Thoracic aorta (tissue), 2 donors: ENCODE data around the gene NPAS3. TPM values are rescaled to one million over a fixed set of nuclear protein-coding genes. Genes with fewer than 3 reads are reported as not detected.

Source experiments
- ATAC-seq: fragments of 150-250 bp; one replicate; pipeline ENCODE4 v1.8.0; 2017; ENCODE audit warnings: low read depth; ENCODE audit not compliant: insufficient number of reproducible peaks, low FRiP score
- DNase-seq: peaks from one replicate; pipeline ENCODE4 v3.0.0-alpha.2; 2020; ENCODE audit warnings: low spot score
- H3K27ac ChIP-seq, 2 donors: fragments of 200-600 bp; sonication (generic); 1 replicate in 1 of 2; 2 replicates in 1 of 2; pipeline ENCODE4 v1.5.1; 2016; ENCODE audit warnings: mild to moderate bottlenecking in 2 of 2, moderate library complexity in 2 of 2
- H3K27me3 ChIP-seq: fragments of 200-600 bp; sonication (generic); replicated peaks from 2 replicates; pipeline ENCODE4 v1.6.0; 2016; ENCODE audit warnings: mild to moderate bottlenecking; ENCODE audit not compliant: insufficient read depth
- H3K36me3 ChIP-seq: fragments of 200-600 bp; sonication (generic); one replicate; pipeline ENCODE4 v1.5.1; 2016
- H3K4me1 ChIP-seq, 2 donors: fragments of 200-600 bp; sonication (generic); 1 replicate in 1 of 2; 2 replicates in 1 of 2; pipeline versions ENCODE4 v1.5.1 to v1.6.0; 2016; ENCODE audit warnings: low read depth in 2 of 2, mild to moderate bottlenecking in 1 of 2; ENCODE audit not compliant: control insufficient read depth in 1 of 2
- H3K4me3 ChIP-seq: fragments of 200-600 bp; sonication (generic); 2 replicates; pipeline ENCODE4 v1.5.1; 2016; ENCODE audit warnings: mild to moderate bottlenecking
- H3K9me3 ChIP-seq: fragments of 200-600 bp; sonication (generic); 2 replicates; pipeline ENCODE4 v1.5.1; 2016
- total RNA-seq, 2 donors: library from RNA; depleted of rRNA; stranded (reverse); fragments of >200 nt; gene quantifications; one replicate each; pipeline versions ENCODE4 v1.1.0 to v1.2.3, GENCODE V29; 2016
- TF ChIP-seq, protein P1 (sequence below): fragments of 200-600 bp; sonication (generic); IDR thresholded peaks from one replicate; pipeline ENCODE4 v1.5.1; 2019; ENCODE audit warnings: antibody characterized with exemption

Gene NPAS3
- total RNA-seq, 2 donors from 2014 or later = 1.1 TPM; not detected in 1

DNA sequence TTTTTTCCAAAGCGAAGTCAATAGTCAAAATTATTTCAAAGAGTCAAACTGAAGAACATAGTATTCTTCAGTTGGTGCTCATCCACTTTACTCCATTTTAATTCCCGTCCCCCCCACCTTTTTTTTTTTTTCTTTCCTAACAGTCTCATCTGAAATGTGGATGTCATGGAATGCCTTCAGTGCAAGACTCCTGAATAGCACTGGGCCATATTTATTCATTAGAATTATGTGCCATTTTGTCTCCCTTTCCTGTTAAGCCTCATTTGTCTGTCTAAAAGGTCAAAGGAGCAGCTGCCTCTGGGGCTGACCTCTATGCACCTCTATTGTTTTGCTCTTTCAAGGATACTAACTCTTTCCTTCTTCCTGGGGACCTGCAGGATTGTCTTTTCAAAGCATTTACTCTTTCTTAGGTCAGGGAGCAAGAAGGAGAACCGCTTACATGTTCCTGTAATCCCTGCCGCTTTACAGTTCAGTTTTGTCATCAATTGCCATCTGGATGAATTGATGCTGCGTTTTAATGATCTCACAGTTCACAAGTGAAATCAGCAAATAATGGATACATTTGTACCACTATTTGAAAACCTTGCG lies 310.6 kb downstream of the NPAS3 start:
- Histone ChIP-seq H3K36me3 (no peaks in the 10 kb centered on the region), H3K4me1 (no peaks in the 10 kb centered on the region), H3K9me3 (no peaks in the 10 kb centered on the region), H3K27me3 (no peaks in the 10 kb centered on the region), H3K4me3 (no peak overlapping the region), H3K27ac (no peak overlapping the region)
- TF ChIP-seq, protein P1, sequence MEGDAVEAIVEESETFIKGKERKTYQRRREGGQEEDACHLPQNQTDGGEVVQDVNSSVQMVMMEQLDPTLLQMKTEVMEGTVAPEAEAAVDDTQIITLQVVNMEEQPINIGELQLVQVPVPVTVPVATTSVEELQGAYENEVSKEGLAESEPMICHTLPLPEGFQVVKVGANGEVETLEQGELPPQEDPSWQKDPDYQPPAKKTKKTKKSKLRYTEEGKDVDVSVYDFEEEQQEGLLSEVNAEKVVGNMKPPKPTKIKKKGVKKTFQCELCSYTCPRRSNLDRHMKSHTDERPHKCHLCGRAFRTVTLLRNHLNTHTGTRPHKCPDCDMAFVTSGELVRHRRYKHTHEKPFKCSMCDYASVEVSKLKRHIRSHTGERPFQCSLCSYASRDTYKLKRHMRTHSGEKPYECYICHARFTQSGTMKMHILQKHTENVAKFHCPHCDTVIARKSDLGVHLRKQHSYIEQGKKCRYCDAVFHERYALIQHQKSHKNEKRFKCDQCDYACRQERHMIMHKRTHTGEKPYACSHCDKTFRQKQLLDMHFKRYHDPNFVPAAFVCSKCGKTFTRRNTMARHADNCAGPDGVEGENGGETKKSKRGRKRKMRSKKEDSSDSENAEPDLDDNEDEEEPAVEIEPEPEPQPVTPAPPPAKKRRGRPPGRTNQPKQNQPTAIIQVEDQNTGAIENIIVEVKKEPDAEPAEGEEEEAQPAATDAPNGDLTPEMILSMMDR = no peak
- DNase-seq (no peak), ATAC-seq (no peak)

DNA sequence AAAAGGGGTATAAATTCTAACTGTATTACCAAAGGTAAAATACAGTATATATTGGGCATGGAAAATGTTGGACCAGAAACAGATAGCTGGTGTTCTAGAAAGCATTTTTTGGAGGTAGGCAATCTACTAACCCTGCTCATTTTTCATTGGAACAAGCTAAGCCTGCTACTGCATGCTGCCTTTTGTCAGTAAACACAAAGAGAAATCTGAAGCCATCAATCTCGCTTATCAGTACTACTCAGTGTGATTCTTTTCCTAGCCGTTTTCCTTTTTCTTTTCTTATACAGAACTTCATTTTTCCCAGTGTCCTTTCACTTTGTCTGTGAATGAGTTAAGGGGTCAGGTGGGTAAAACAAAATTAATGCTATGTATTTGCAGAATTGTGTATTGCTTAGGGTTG lies 312.3 kb downstream of the NPAS3 start:
- Histone ChIP-seq H3K9me3 (no peaks in the 10 kb centered on the region), H3K36me3 (no peaks in the 10 kb centered on the region), H3K27me3 (no peaks in the 10 kb centered on the region), H3K27ac (no peak overlapping the region), H3K4me1 (no peaks in the 10 kb centered on the region), H3K4me3 (no peak overlapping the region)
- ATAC-seq (no peak), DNase-seq (no peak)
- TF ChIP-seq, protein P1 = no peak

DNA sequence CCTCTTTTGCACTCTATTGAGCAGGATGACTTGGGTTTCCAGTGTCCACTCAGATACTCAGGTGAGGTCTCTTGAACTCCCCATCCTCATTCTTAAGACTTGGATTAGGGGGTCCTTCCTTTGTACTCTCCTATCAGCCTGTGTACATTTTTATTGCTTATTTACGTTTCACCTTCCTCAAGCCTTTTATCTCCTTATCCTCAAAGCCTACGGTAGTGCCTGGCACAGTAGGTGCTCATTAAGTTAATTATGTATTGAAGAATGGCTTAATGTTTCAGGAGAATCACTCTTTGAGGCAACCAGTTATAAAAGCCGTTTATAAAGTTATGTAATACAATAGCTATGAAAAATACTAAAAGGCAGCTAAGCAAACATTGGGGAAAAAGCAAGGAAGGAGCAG lies 315.7 kb downstream of the NPAS3 start:
- Histone ChIP-seq H3K4me1 (no peaks in the 10 kb centered on the region), H3K36me3 (no peaks in the 10 kb centered on the region), H3K4me3 (no peak overlapping the region), H3K9me3 (no peaks in the 10 kb centered on the region), H3K27ac (no peak overlapping the region), H3K27me3 (no peaks in the 10 kb centered on the region)
- TF ChIP-seq, protein P1 = no peak
- ATAC-seq = no peak
- DNase-seq = no peak

DNA sequence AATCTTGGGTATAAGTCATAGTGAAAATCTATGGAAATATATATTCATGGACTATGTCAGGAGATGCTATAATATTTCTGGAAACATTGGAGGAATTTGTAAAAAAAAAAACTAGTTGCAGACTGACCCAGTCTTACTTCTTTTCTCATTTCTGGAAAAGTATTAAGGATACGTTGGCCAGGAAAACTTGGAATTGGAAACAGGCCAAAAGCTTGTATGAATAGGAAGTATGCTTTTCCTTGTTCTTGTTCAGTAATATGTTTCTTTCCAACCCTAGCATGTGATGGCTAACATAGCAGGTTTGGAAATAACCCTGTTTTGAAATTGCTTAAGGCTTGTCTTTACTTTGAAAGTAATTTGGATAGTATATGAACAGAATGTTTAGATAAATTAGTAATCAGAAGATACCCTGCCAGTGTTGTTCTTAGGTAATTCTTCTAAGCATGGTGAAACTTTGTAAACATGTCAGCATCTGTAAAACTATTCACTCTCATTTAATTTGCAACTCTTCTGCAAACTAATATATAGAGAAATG lies 316.2 kb downstream of the NPAS3 start:
- no peaks in the 10 kb centered on the region for H3K9me3 ChIP-seq
- no peaks in the 10 kb centered on the region for H3K36me3 ChIP-seq
- no peak overlapping the region for H3K27ac ChIP-seq
- no peaks in the 10 kb centered on the region for H3K27me3 ChIP-seq
- no peaks in the 10 kb centered on the region for H3K4me1 ChIP-seq
- no peak for DNase-seq
- no peak overlapping the region for H3K4me3 ChIP-seq
- TF ChIP-seq, protein P1 = no peak
- ATAC-seq = no peak

DNA sequence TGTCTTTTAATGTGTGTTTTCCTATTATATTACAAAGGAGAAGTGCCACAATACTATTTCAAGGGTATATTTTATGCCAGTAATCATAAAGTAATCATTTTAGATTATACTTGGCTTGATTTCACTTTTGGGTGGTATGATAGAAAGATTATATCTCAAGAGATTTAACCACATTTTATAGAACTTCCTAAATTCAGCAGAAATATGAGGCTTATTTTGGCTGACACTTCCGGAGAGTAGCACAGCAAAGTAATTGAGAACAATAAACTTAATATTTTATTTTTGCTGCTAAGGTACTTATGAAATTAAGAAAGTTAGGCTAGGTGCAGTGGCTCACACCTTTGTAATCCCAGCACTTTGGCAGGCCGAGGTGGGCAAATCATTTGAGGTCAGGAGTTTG lies 319.1 kb downstream of the NPAS3 start:
- Histone ChIP-seq H3K4me3 (no peak overlapping the region), H3K27ac (no peak overlapping the region), H3K4me1 (no peaks in the 10 kb centered on the region), H3K9me3 (no peaks in the 10 kb centered on the region), H3K27me3 (no peaks in the 10 kb centered on the region), H3K36me3 (no peaks in the 10 kb centered on the region)
- DNase-seq (no peak), ATAC-seq (no peak)
- TF ChIP-seq, protein P1 = no peak
